HL-60/S4 treated with retinoic acid at 250 ng/mL for 4 days and 3 days (cell line): ENCODE measurements around the gene NECAP2.
"Not testable (repeated sequence)": the region's sequence is repeated elsewhere in the genome, so short reads cannot be mapped to it uniquely, and the experiment has no call there.

ENCODE experiments used
- in situ Hi-C: fragments of 300-500 bp; cut with MboI; formaldehyde crosslinking; loops from 2 replicates; pipeline ENCODE4 v1.7.0; 2022; ENCODE audit warnings: low sequenced_read_pairs

Gene NECAP2

GRCh38 chr1:16456151-16456550 is 15.6 kb downstream of the NECAP2 start:
- in situ Hi-C loops = not testable (repeated sequence)

DNA sequence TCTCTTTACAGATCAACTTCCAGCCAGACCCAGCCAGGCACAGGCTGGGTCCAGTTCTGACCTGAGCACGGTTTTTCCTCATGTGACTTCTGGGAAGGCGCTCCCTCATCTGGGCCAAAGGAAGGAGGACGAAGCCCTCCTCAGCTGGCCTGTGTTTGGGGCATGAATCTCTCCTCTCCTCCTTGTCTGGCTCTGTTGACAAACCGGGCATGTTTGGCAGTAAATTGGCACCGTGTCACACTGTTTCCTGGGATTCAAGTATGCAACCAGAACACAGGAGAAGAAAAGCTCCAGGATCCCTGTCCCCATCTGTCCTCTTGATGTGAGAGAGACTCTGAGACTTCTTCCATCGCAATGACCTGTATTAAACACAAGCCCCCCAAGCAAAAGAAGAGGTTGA is 18.3 kb downstream of the NECAP2 start:
- in situ Hi-C loops = no loop called here

DNA sequence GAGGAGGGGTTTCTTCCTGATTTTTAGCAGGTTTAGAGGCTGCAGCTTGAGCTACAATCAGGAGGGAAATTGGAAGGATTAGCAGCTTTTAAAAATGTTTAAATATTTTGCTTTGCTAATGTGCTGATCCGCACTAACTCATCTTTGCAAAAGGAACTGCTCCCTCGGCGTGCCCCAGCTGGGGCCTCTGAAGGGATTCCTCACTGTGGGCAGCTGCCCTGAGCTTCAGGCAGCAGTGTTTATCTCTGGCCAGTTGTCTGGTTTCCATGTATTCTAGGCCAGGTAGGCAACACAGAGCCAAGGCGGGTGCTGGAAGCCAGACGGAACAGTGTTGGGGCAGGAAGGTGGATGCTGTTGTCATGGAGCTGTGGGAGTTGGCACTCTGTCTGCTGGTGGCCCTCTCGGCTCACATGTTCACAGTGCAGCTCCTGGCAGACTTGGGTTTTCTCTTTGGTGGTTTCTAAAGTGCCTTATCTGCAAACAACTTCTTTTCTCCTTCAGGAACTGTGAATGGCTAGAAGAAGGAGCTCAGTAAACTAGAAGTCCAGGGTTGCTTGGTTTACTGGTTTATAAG is 18.9 kb downstream of the NECAP2 start:
- in situ Hi-C loops = no loop called here

GRCh38 chr1:16461681-16462080 is 21.2 kb downstream of the NECAP2 start:
- in situ Hi-C loops = no loop called here

GRCh38 chr1:16462773-16463330 is 22.3 kb downstream of the NECAP2 start:
- in situ Hi-C loops = no loop called here

DNA sequence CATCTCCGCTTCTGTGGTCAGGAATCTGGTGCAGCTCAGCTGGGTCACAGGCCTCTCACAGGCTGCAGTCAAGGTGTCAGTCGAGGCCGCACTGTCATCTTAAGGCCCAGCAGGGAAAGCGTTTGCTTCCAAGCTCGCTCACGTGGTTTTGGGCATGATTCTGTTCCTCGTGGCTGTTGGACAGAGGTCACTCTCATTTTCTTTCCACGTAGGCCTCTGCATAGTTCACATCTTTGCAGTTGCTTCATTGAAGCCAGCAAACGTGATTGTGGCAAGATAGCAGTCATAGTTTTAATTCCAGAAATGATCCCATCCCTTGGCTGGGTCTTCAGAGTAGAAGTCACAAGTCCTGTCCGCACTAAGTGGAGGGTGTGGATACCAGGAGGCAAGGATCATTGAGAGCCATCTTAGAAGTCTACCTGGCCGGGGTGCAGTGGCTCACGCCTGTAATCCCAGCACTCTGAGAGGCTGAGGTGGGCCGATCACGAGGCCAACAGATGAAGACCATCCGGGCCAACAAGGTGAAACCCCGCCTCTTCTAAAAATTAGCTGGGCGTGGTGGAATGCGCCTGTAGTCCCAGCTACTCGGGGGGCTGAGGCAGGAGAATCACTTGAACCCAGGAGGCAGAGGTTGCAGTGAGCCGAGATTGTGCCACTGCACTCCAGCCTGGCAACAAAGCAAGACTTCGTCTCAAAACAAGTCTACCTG is 24.5 kb downstream of the NECAP2 start:
- in situ Hi-C loops = no loop called here

DNA sequence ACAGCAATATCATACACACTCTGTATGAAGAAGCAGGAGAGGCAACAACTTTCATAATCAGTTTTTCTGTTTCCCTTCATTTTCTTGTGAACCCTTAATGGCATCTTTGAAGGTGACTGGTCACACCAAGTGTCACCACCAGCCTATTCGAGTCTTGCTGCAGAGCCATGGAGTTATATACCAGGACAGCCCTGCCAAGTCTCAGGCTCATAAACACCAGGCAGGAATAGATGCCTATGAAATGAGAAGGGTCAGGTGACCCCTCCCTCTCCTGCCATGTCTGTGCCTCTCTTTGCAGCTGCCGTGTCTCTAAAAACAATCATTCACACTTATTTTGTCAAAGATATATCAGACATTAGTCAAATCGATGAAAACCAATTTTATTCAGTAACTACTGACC is 28.0 kb downstream of the NECAP2 start:
- in situ Hi-C loops = no loop called here

- in situ Hi-C loops = no loop called here
Measured at GRCh38 chr1:16474166-16474800, 33.8 kb downstream of the NECAP2 start.

GRCh38 chr1:16474891-16475290 is 34.4 kb downstream of the NECAP2 start:
- in situ Hi-C loops = not testable (repeated sequence)

- in situ Hi-C loops = not testable (repeated sequence)
Measured at GRCh38 chr1:16475771-16476770, 35.5 kb downstream of the NECAP2 start.

- in situ Hi-C loops = no loop called here
Measured at GRCh38 chr1:16478091-16478490, 37.6 kb downstream of the NECAP2 start.

- in situ Hi-C loops = not testable (repeated sequence)
Measured at GRCh38 chr1:16483146-16483545, 42.6 kb downstream of the NECAP2 start.

GRCh38 chr1:16483639-16484500 is 43.3 kb downstream of the NECAP2 start:
- in situ Hi-C loops = not testable (repeated sequence)

GRCh38 chr1:16484501-16484835 is 43.9 kb downstream of the NECAP2 start:
- in situ Hi-C loops = no loop called here

- in situ Hi-C loops = no loop called here
Measured at GRCh38 chr1:16484931-16485330, 44.4 kb downstream of the NECAP2 start.

DNA sequence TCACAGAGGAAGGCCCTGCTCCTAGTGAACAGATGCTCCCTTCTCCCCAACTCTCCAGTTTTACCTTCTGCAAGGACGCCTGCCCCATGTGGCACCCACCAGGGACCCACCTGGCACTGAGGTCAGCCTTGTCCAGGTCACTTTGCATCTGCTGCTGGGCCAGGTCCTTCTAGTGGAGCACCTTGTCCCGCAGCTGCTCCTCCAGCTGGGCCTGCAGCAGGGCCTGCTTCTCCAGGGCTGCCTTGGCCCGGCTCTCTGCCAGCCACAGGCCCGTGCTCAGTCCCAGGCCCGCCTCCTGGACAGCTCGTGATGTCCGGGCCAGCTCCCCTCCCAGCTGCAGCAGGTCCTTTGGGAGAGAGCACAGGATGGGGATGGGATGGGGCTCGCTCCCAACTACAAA is 45.8 kb downstream of the NECAP2 start:
- in situ Hi-C loops = not testable (repeated sequence)

GRCh38 chr1:16487011-16487410 is 46.5 kb downstream of the NECAP2 start:
- in situ Hi-C loops = not testable (repeated sequence)

GRCh38 chr1:16489195-16489880 is 48.8 kb downstream of the NECAP2 start:
- in situ Hi-C loops = not testable (repeated sequence)

- in situ Hi-C loops = no loop called here
Measured at GRCh38 chr1:16491056-16491675, 50.6 kb downstream of the NECAP2 start.
